Stimulated activated CD8-positive, alpha-beta memory T cell treated with anti-CD3 and anti-CD28 coated beads, Interleukin-7, amount 100 ng/mL, for 1 hour (primary cell): ENCODE measurements around the gene TICRR.

Source experiments
- DNase-seq, 2 donors: peaks; one replicate each; pipeline ENCODE4 v3.0.0-alpha.2; 2020; ENCODE audit warnings: low read depth in 2 of 2

The TICRR gene

GRCh38 chr15:89654847-89655805 lies 79.9 kb downstream of the TICRR start, which contains the start of gene KIF7:
TSS of gene KIF7 (minus strand) at chr15:89655467. CDS start at chr15:89652930, 2,537 bp downstream.
- no peak for DNase-seq

GRCh38 chr15:89656116-89656815 lies 81.0 kb downstream of the TICRR start:
- DNase-seq = no peak

- DNase-seq = no peak
Measured at GRCh38 chr15:89657686-89658200, 82.5 kb downstream of the TICRR start.

- DNase-seq = no peak
Measured at GRCh38 chr15:89659295-89659694, 84.0 kb downstream of the TICRR start.

GRCh38 chr15:89660556-89660955 lies 85.3 kb downstream of the TICRR start:
- DNase-seq = no peak

GRCh38 chr15:89662893-89663626 lies 87.8 kb downstream of the TICRR start:
- DNase-seq = no peak

- DNase-seq = no peak
Measured at GRCh38 chr15:89664441-89665350, 89.4 kb downstream of the TICRR start.

- no peak for DNase-seq
Measured at GRCh38 chr15:89665449-89666181, 90.3 kb downstream of the TICRR start.

GRCh38 chr15:89666184-89666857 lies 91.1 kb downstream of the TICRR start:
- no peak for DNase-seq

GRCh38 chr15:89666858-89667705 lies 91.8 kb downstream of the TICRR start:
- no peak for DNase-seq

GRCh38 chr15:89667706-89667960 lies 92.4 kb downstream of the TICRR start:
- no peak for DNase-seq

GRCh38 chr15:89668171-89668570 lies 92.9 kb downstream of the TICRR start:
- no peak for DNase-seq

- DNase-seq = no peak
Measured at GRCh38 chr15:89669309-89669865, 94.1 kb downstream of the TICRR start.

- no peak for DNase-seq
Measured at GRCh38 chr15:89669941-89670340, 94.7 kb downstream of the TICRR start.

GRCh38 chr15:89670971-89671560 lies 95.8 kb downstream of the TICRR start:
- no peak for DNase-seq

- DNase-seq = no peak
Measured at GRCh38 chr15:89671687-89672086, 96.4 kb downstream of the TICRR start.

- DNase-seq = no peak
Measured at GRCh38 chr15:89672221-89673164, 97.2 kb downstream of the TICRR start.
